HUES48 (cell line): ENCODE measurements around the gene PMM2.
A peak's percentile ranks its signal among the peaks of the same experiment; 100 is the strongest.

Experiments
- H3K27ac ChIP-seq: one replicate; pipeline ENCODE4 v1.7.0; 2013; ENCODE audit warnings: low read depth, low read length, inconsistent platforms
- H3K27me3 ChIP-seq: 2 replicates; pipeline ENCODE4 v1.6.1; 2013; ENCODE audit warnings: mild to moderate bottlenecking, low read length; ENCODE audit not compliant: control insufficient read depth, insufficient read depth
- H3K36me3 ChIP-seq: 2 replicates; pipeline ENCODE4 v1.6.1; 2013; ENCODE audit warnings: low read length; ENCODE audit not compliant: control insufficient read depth, insufficient read depth
- H3K4me1 ChIP-seq: 2 replicates; pipeline ENCODE4 v1.6.1; 2013; ENCODE audit warnings: mild to moderate bottlenecking, low read length; ENCODE audit not compliant: control insufficient read depth, insufficient read depth
- H3K4me3 ChIP-seq: 2 replicates; pipeline ENCODE4 v1.5.1; 2013; ENCODE audit warnings: mild to moderate bottlenecking, low read depth, low read length
- H3K9ac ChIP-seq: 2 replicates; pipeline ENCODE4 v1.6.1; 2013; ENCODE audit warnings: mild to moderate bottlenecking, low read depth, low read length, moderate library complexity
- H3K9me3 ChIP-seq: 2 replicates; pipeline ENCODE4 v1.6.1; 2013; ENCODE audit warnings: low read length; ENCODE audit not compliant: control insufficient read depth, insufficient read depth

Gene PMM2

DNA sequence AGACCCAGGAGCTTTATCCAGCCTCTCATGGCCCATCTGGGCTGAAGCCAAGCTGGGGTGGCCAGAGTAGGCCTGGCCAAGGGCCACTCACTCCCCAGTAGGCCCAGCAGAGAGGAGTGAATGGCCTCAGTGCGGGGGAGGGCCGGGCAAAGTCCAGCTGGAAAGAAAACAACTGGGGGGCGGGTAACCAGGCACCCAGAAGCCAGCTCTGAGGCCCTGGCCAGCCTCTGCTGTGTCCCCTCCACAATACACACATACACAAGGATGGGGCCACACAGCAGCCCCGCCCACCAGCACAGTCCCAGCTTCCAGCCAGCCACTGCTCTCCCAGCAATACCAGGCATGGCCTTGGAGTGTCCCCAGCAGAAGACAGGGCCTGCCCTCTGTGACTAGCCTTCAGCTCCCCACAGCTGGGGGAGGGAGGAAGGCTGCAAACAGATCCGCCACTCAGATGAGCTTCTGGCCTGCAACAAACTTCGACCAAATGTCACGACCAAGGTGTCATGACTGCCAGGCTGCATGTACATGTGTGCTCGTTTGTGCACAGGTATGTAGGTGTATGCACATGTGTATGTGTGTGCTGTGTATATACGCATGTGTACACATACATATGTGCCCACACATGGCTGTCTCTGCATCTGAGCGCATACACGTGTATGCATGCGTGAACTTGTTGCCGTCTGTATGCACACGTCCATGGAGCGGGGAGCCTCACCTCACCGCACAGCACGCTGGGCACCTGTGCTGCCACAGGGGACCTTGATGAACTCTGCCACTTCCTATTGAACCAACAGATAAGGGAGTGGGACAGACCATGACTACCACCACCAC is 66.2 kb downstream of the PMM2 start:
- H3K9ac ChIP-seq = no peak overlapping the region
- H3K27ac ChIP-seq = peak overlapping the region; percentile 51
- no peak overlapping the region for H3K4me3 ChIP-seq
- H3K4me1 ChIP-seq = peaks cover 53% of the 10 kb centered on the region
- H3K9me3 ChIP-seq = no peaks in the 10 kb centered on the region
- no peaks in the 10 kb centered on the region for H3K27me3 ChIP-seq
- H3K36me3 ChIP-seq = peaks cover 23% of the 10 kb centered on the region

- Histone ChIP-seq H3K36me3 (peaks cover 16% of the 10 kb centered on the region), H3K9ac (no peak overlapping the region), H3K27ac (peak overlapping the region; percentile 43)
Measured at GRCh38 chr16:8864480-8865110, 67.0 kb downstream of the PMM2 start.

GRCh38 chr16:8865145-8865882 is 67.7 kb downstream of the PMM2 start:
- H3K27ac ChIP-seq = peak overlapping the region; percentile 90
- no peak overlapping the region for H3K9ac ChIP-seq
- no peaks in the 10 kb centered on the region for H3K9me3 ChIP-seq
- H3K27me3 ChIP-seq = no peaks in the 10 kb centered on the region
- H3K4me3 ChIP-seq = peak overlapping the region; percentile 98
- H3K36me3 ChIP-seq = peaks cover 11% of the 10 kb centered on the region
- H3K4me1 ChIP-seq = peaks cover 53% of the 10 kb centered on the region

More at GRCh38 chr16:8864480-8865110, 67.0 kb downstream of the PMM2 start:
- H3K4me1 ChIP-seq = peaks cover 58% of the 10 kb centered on the region
- no peaks in the 10 kb centered on the region for H3K9me3 ChIP-seq
- H3K27me3 ChIP-seq = no peaks in the 10 kb centered on the region
- no peak overlapping the region for H3K4me3 ChIP-seq

DNA sequence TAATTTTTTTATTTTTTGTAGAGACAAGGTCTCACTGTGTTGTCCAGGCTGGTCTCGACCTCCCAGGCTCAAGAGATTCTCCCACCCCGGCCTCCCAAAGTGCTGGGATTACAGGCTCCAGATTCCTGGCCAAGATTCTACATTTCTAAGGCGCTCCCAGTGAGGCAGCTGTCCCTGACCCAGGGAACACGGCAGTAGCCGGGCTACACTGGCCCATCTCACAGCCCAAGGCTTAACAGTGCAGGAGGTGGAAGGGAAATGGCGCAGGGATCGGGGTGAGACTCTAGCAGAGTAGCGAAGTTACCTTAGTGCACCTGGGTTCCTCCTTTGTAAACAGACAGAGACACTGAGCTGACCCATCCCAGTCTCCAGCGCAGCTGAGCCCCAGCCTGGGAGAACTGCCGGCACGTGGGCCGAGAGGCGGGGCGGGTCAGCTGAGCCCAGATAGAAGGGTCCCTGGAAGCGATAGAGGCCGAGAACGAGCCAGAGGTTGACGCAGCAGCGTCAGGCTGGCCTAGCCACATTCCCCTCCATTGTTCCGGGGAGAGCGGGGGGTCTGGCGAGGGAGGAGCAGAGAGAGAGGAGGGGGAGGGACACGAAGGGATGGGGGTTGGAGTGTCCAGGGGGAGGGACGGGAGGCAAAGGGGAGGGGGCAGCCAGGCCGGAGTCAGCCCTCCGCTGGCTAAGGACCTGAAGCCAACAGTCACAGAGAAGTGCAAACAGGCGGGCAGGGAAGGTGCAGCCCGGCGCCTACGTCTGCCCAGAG is 68.7 kb downstream of the PMM2 start:
- H3K4me3 ChIP-seq = peak overlapping the region; percentile 98
- H3K36me3 ChIP-seq = peaks cover 9% of the 10 kb centered on the region
- H3K27ac ChIP-seq = peak overlapping the region; percentile 90
- no peaks in the 10 kb centered on the region for H3K27me3 ChIP-seq
- H3K9ac ChIP-seq = peak overlapping the region; percentile 57
- H3K4me1 ChIP-seq = peaks cover 53% of the 10 kb centered on the region
- no peaks in the 10 kb centered on the region for H3K9me3 ChIP-seq

DNA sequence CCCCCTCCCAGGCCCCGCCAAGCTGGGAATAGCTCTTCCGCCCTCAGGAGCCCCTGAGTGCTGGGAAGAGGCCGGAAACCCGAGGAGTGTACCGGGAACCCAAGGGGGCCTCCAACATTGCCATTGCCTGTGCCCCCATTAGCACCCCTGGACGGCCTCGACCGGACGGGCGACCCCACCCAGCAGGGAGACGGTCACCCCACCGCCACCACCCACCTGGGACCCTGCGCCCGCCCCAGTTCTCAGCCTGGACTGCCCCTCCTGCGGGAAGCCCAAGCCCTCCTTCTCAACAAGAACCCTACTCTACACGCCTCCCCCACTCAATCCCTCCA is 69.2 kb downstream of the PMM2 start:
- H3K27ac ChIP-seq = peak overlapping the region; percentile 90
- H3K4me3 ChIP-seq = peak overlapping the region; percentile 98
- H3K36me3 ChIP-seq = peaks cover 9% of the 10 kb centered on the region
- peak overlapping the region; percentile 57; the same call in 1 of the 2 replicates for H3K9ac ChIP-seq
- H3K9me3 ChIP-seq = no peaks in the 10 kb centered on the region
- no peaks in the 10 kb centered on the region for H3K27me3 ChIP-seq
- H3K4me1 ChIP-seq = peaks cover 49% of the 10 kb centered on the region

GRCh38 chr16:8867216-8867931 is 69.7 kb downstream of the PMM2 start:
- Histone ChIP-seq H3K9ac (peak overlapping the region; percentile 89), H3K36me3 (peaks cover 8% of the 10 kb centered on the region), H3K4me1 (peaks cover 44% of the 10 kb centered on the region), H3K4me3 (peak overlapping the region; percentile 98), H3K9me3 (no peaks in the 10 kb centered on the region), H3K27ac (peak overlapping the region; percentile 90), H3K27me3 (no peaks in the 10 kb centered on the region)

DNA sequence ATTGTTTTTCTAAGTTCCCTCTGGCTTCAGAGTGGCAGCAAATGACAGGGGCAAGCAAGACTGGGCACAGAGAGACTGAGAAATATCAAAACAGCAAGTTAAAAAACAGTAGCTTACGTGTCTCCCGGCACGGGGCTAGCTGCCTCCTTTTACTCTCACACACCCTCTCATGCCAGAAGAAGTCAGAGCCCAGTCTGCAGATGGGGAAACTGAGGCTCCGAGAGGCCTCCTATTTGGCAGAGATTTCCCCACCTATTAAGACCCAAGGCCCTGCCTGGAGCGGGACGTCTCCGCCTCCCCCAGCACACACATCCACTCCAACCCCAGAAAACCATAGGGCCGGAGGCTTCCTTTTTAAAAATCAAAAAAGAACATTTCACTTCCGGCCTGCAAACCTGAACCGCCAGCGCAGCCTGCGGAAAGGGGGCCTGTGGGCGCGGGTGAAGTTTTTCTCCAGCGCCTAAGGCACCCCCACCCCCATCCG is 70.3 kb downstream of the PMM2 start:
- peak overlapping the region; percentile 98 for H3K4me3 ChIP-seq
- peak overlapping the region; percentile 89 for H3K9ac ChIP-seq
- H3K36me3 ChIP-seq = peaks cover 6% of the 10 kb centered on the region
- H3K9me3 ChIP-seq = no peaks in the 10 kb centered on the region
- no peaks in the 10 kb centered on the region for H3K27me3 ChIP-seq
- peak overlapping the region; percentile 90 for H3K27ac ChIP-seq
- peaks cover 39% of the 10 kb centered on the region for H3K4me1 ChIP-seq

- H3K27me3 ChIP-seq = no peaks in the 10 kb centered on the region
- H3K9ac ChIP-seq = peak within 1 kb of the TSS; percentile 89
- H3K9me3 ChIP-seq = no peaks in the 10 kb centered on the region
- H3K4me3 ChIP-seq = peak within 1 kb of the TSS; percentile 98
- peak within 1 kb of the TSS; percentile 90 for H3K27ac ChIP-seq
- H3K4me1 ChIP-seq = peaks cover 33% of the 10 kb centered on the region
- peaks cover 6% of the 10 kb centered on the region for H3K36me3 ChIP-seq
Measured at GRCh38 chr16:8868416-8869211, 71.0 kb downstream of the PMM2 start, which contains the start of gene CARHSP1. TSS of gene CARHSP1 (minus strand) at chr16:8869006. CDS start at chr16:8859328, 9,678 bp downstream.

- Histone ChIP-seq H3K27me3 (no peaks in the 10 kb centered on the region), H3K9ac (peak overlapping the region; percentile 56), H3K36me3 (no peaks in the 10 kb centered on the region; the same call in 1 of the 2 replicates), H3K9me3 (no peaks in the 10 kb centered on the region), H3K4me3 (peak overlapping the region; percentile 73), H3K4me1 (peaks cover 25% of the 10 kb centered on the region), H3K27ac (peak overlapping the region; percentile 64)
Measured at GRCh38 chr16:8869212-8869987, 71.8 kb downstream of the PMM2 start.
